Fibroblast of villous mesenchyme (primary cell): ENCODE measurements around the gene LRRC7. TPM values are rescaled to one million over a fixed set of nuclear protein-coding genes. Genes with fewer than 3 reads are reported as not detected.
A peak's percentile ranks its signal among the peaks of the same experiment; 100 is the strongest.
"Not testable (repeated sequence)": the region's sequence is repeated elsewhere in the genome, so short reads cannot be mapped to it uniquely, and the experiment has no call there.

Experiments
- DNase-seq: peaks from one replicate; pipeline ENCODE4 v3.0.0-alpha.2; 2010; ENCODE audit warnings: low read depth
- H3K4me3 ChIP-seq: 2 replicates; pipeline ENCODE4 v1.5.1; 2011; ENCODE audit warnings: low read depth, mild to moderate bottlenecking, low read length
- CTCF ChIP-seq: IDR thresholded peaks from 2 replicates; pipeline ENCODE4 v1.5.1; 2012; ENCODE audit warnings: low read depth, mild to moderate bottlenecking, low read length; ENCODE audit not compliant: insufficient read depth
- total RNA-seq: library from RNA; depleted of rRNA; stranded (reverse); fragments of >200 nt; gene quantifications from 2 replicates; pipeline ENCODE4 v1.2.3, GENCODE V29; 2012

The LRRC7 gene
- total RNA-seq, 1 donor, result 0.43 TPM

- no peak overlapping the region for H3K4me3 ChIP-seq
- no peak for DNase-seq
- TF ChIP-seq CTCF, result no peak
These were observed 295.2 kb downstream of the LRRC7 start for GRCh38 chr1:69862906-69863305.

- no peak for TF ChIP-seq CTCF
- no peak overlapping the region for H3K4me3 ChIP-seq
- DNase-seq, result no peak
These were observed 296.0 kb downstream of the LRRC7 start for GRCh38 chr1:69863704-69864103.

- TF ChIP-seq CTCF, result no peak
- no peak overlapping the region for H3K4me3 ChIP-seq
- DNase-seq, result no peak
These were observed 303.7 kb downstream of the LRRC7 start for GRCh38 chr1:69871412-69871811.

- no peak overlapping the region for H3K4me3 ChIP-seq
- no peak for TF ChIP-seq CTCF
- no peak for DNase-seq
These were observed 310.6 kb downstream of the LRRC7 start for GRCh38 chr1:69878338-69878737.

GRCh38 chr1:69888016-69888415 lies 320.3 kb downstream of the LRRC7 start:
- H3K4me3 ChIP-seq, DNase-seq: not testable (repeated sequence)

GRCh38 chr1:69888657-69889056 lies 320.9 kb downstream of the LRRC7 start:
- no peak overlapping the region for H3K4me3 ChIP-seq
- no peak for TF ChIP-seq CTCF
- DNase-seq, result no peak

GRCh38 chr1:69898403-69898947 lies 330.8 kb downstream of the LRRC7 start:
- H3K4me3 ChIP-seq, result no peak overlapping the region
- TF ChIP-seq CTCF, result no peak
- DNase-seq, result no peak

- no peak overlapping the region for H3K4me3 ChIP-seq
- no peak for TF ChIP-seq CTCF
- DNase-seq, result peak; percentile 92
These were observed 343.6 kb downstream of the LRRC7 start for GRCh38 chr1:69911301-69911801.
